ENCODE results near the gene SGK1. TPM values are rescaled to one million over a fixed set of nuclear protein-coding genes. Genes with fewer than 3 reads are reported as not detected.

Gene SGK1
- total RNA-seq, 6 experiments from 2014 or later = 15.9 to 149 (median 43.0) TPM

GRCh38 chr6:134177236-134177635 lies 140.7 kb downstream of the SGK1 start:
- H3K27ac ChIP-seq = peak overlapping the region; percentile 45 to 99 (median 98)
- intact Hi-C loops (cut with DNase I) = loop anchor here in 1 of 2 donors (10.0 kb wide), 2 partner anchors 338 to 468 kb away; no protein-coding TSS in a partner anchor
- ATAC-seq = no peak
- H3K4me1 ChIP-seq = peaks cover 0 to 29% (median 5%) of the 10 kb centered on the region in 4 donors
- no peaks in the 10 kb centered on the region for H3K27me3 ChIP-seq
- no peak for TF ChIP-seq CTCF (IDR thresholded peaks at IDR 0.05)
- TF ChIP-seq POLR2A (IDR thresholded peaks at IDR 0.05) = no peak
- peaks cover 0 to 16% (median 5%) of the 10 kb centered on the region in 4 donors for H3K36me3 ChIP-seq
- no peak for DNase-seq
- H3K9me3 ChIP-seq = no peaks in the 10 kb centered on the region
- WGBS (ENCODE audit: insufficient coverage, low coverage, low lambda C conversion rate, missing lambda C conversion rate) = 67% methylated on average over 1 of the region's 1 CpG
- peak overlapping the region; percentile 17 to 49 (median 31) for H3K4me3 ChIP-seq

GRCh38 chr6:134176264-134176975 lies 141.5 kb downstream of the SGK1 start:
- peak; percentile 11 to 51 (median 18) for ATAC-seq
- no peaks in the 10 kb centered on the region for H3K27me3 ChIP-seq
- intact Hi-C loops (cut with DNase I) = loop anchor here in 1 of 2 donors (10.0 kb wide), 2 partner anchors 338 to 468 kb away; no protein-coding TSS in a partner anchor
- peaks cover 6 to 24% (median 12%) of the 10 kb centered on the region in 4 donors for H3K36me3 ChIP-seq
- H3K4me1 ChIP-seq = peaks cover 0 to 35% (median 9%) of the 10 kb centered on the region in 4 donors
- H3K9me3 ChIP-seq = no peaks in the 10 kb centered on the region
- TF ChIP-seq POLR2A (IDR thresholded peaks at IDR 0.05) = peak; percentile 32
- TF ChIP-seq CTCF (IDR thresholded peaks at IDR 0.05) = no peak
- peak; percentile 77 to 80 (median 77) for DNase-seq
- peak overlapping the region; percentile 98 to 99 (median 98) for H3K27ac ChIP-seq
- peak overlapping the region; percentile 78 to 93 (median 83) for H3K4me3 ChIP-seq
- 24% methylated on average over 16 of the region's 35 CpGs for WGBS (ENCODE audit: insufficient coverage, low coverage, low lambda C conversion rate, missing lambda C conversion rate)

GRCh38 chr6:134175532-134176263 lies 142.2 kb downstream of the SGK1 start:
- DNase-seq = peak; percentile 74 to 82 (median 79)
- Histone ChIP-seq H3K4me3 (peak overlapping the region; percentile 78 to 93 (median 83)), H3K27ac (peak overlapping the region; percentile 98 to 99 (median 98)), H3K27me3 (no peaks in the 10 kb centered on the region), H3K36me3 (peaks cover 8 to 32% (median 18%) of the 10 kb centered on the region in 4 donors), H3K9me3 (no peaks in the 10 kb centered on the region), H3K4me1 (peaks cover 0 to 38% (median 12%) of the 10 kb centered on the region in 4 donors)
- intact Hi-C loops (cut with DNase I) = loop anchor here in 1 of 2 donors (10.0 kb wide), 2 partner anchors 339 to 469 kb away; no protein-coding TSS in a partner anchor
- no peak for TF ChIP-seq CTCF (IDR thresholded peaks at IDR 0.05)
- TF ChIP-seq POLR2A (IDR thresholded peaks at IDR 0.05) = no peak
- ATAC-seq = peak; percentile 7 to 26 (median 19)
- WGBS (ENCODE audit: insufficient coverage, low coverage, low lambda C conversion rate, missing lambda C conversion rate) = 6% methylated on average over 30 of the region's 44 CpGs

- DNase-seq (peak; percentile 97 to 98 (median 97)), ATAC-seq (peak; percentile 73 to 90 (median 84))
- Histone ChIP-seq H3K4me3 (peak overlapping the region; percentile 78 to 93 (median 83)), H3K27ac (peak overlapping the region; percentile 98 to 99 (median 98)), H3K9me3 (no peaks in the 10 kb centered on the region), H3K4me1 (peaks cover 0 to 41% (median 14%) of the 10 kb centered on the region in 4 donors), H3K36me3 (peaks cover 10 to 40% (median 22%) of the 10 kb centered on the region in 4 donors), H3K27me3 (no peaks in the 10 kb centered on the region)
- TF ChIP-seq CTCF (IDR thresholded peaks at IDR 0.05) = peak in 1 of 4 donors; percentile 13
- peak; percentile 99 for TF ChIP-seq POLR2A (IDR thresholded peaks at IDR 0.05)
- under 1% methylated on average over 33 of the region's 100 CpGs for WGBS (ENCODE audit: insufficient coverage, low coverage, low lambda C conversion rate, missing lambda C conversion rate)
- intact Hi-C loops (cut with DNase I) = loop anchor here in 1 of 2 donors (10.0 kb wide), 2 partner anchors 340 to 470 kb away; no protein-coding TSS in a partner anchor
Observed at GRCh38 chr6:134174672-134175531, 143.0 kb downstream of the SGK1 start.
